A673 (cell line): ENCODE measurements around the gene ATG4A. TPM values are rescaled to one million over a fixed set of nuclear protein-coding genes. Genes with fewer than 3 reads are reported as not detected.

Source experiments
- BruUV-seq: library from RNA; stranded (reverse); fragments of 400-500 nt; replicated peaks from 2 replicates; lab custom pipeline; 2021; lab: Mats Ljungman, UMichigan
- CTCF ChIA-PET: fragments of 300-600 bp; sonication (Branson Sonifier 250); formaldehyde crosslinking; loops from one replicate; lab custom pipeline; 2022; ENCODE audit warnings: antibody characterized with exemption; lab: Charles Lee
- POLR2A ChIA-PET: fragments of 300-600 bp; sonication (Branson Sonifier 250); formaldehyde crosslinking; loops from one replicate; lab custom pipeline; 2022; ENCODE audit warnings: antibody characterized with exemption; ENCODE audit not compliant: low non-redundant PET; lab: Charles Lee
- DNase-seq: peaks from one replicate; pipeline ENCODE4 v3.0.0-alpha.2; 2015; ENCODE audit warnings: low spot score
- H3K27ac ChIP-seq: fragments of 200-600 bp; sonication (generic); 2 replicates; pipeline ENCODE4 v1.5.1; 2016; ENCODE audit warnings: mixed run types, low read depth, mild to moderate bottlenecking, mixed read lengths, antibody characterized with exemption, low read length; ENCODE audit not compliant: poor library complexity, severe bottlenecking
- H3K27me3 ChIP-seq: fragments of 200-600 bp; sonication (generic); replicated peaks from 2 replicates; pipeline ENCODE4 v1.6.1; 2017; ENCODE audit warnings: mixed run types, low read depth, mild to moderate bottlenecking, mixed read lengths, antibody characterized with exemption, low read length; ENCODE audit not compliant: insufficient read depth, poor library complexity
- H3K36me3 ChIP-seq: fragments of 200-600 bp; sonication (generic); 2 replicates; pipeline ENCODE4 v1.6.1; 2016; ENCODE audit warnings: mixed run types, mild to moderate bottlenecking, mixed read lengths, antibody characterized with exemption, low read length; ENCODE audit not compliant: insufficient read depth, poor library complexity, severe bottlenecking
- H3K4me1 ChIP-seq: fragments of 200-600 bp; sonication (generic); 2 replicates; pipeline ENCODE4 v1.6.1; 2017; ENCODE audit warnings: mixed run types, mild to moderate bottlenecking, mixed read lengths, antibody characterized with exemption, low read length; ENCODE audit not compliant: insufficient read depth, poor library complexity, severe bottlenecking
- H3K4me3 ChIP-seq: fragments of 200-600 bp; sonication (generic); 2 replicates; pipeline ENCODE4 v1.5.1; 2016; ENCODE audit warnings: low read depth, mixed run types, mild to moderate bottlenecking, mixed read lengths, low read length; ENCODE audit not compliant: poor library complexity, severe bottlenecking
- H3K9me3 ChIP-seq: fragments of 200-600 bp; sonication (generic); 2 replicates; pipeline ENCODE4 v1.6.1; 2016; ENCODE audit warnings: mixed run types, low read depth, mild to moderate bottlenecking, mixed read lengths, antibody characterized with exemption, low read length; ENCODE audit not compliant: poor library complexity, severe bottlenecking
- CTCF ChIP-seq: fragments of 300-800, 200-600 bp; sonication (generic); conservative IDR thresholded peaks from 2 replicates; pipeline ENCODE4 v1.5.1; 2017; ENCODE audit warnings: low read depth, mild to moderate bottlenecking, antibody characterized with exemption, low read length, moderate library complexity, mixed read lengths
- EZH2 ChIP-seq: fragments of 200-600 bp; sonication (generic); IDR thresholded peaks from 2 replicates; pipeline ENCODE4 v1.6.1; 2017; ENCODE audit warnings: borderline replicate concordance, low read depth, mild to moderate bottlenecking, mixed read lengths, antibody characterized with exemption, low read length; ENCODE audit not compliant: poor library complexity, severe bottlenecking
- intact Hi-C: fragments of 100-400 bp; cut with micrococcal nuclease; formaldehyde crosslinking; loops from one replicate; pipeline ENCODE4 v1.10.0; 2022; ENCODE audit not compliant: unreplicated experiment
- total RNA-seq: library from RNA; stranded (reverse); gene quantifications from 2 replicates; pipeline ENCODE4 v1.2.3, GENCODE V29; 2021

Gene ATG4A
- total RNA-seq, 1 experiment from 2014 or later, result 4.8 TPM

GRCh38 chrX:108156934-108157466 lies 65.4 kb downstream of the ATG4A start:
- no TSS peak for BruUV-seq
- DNase-seq, result no peak
- no peaks in the 10 kb centered on the region for H3K27me3 ChIP-seq
- intact Hi-C loops, result no loop called here
- TF ChIP-seq CTCF (no peak), EZH2 (no peak)
- POLR2A ChIA-PET, result no interaction called here
- no peaks in the 10 kb centered on the region for H3K9me3 ChIP-seq
- no peak overlapping the region for H3K27ac ChIP-seq
- H3K4me1 ChIP-seq, result no peaks in the 10 kb centered on the region
- H3K4me3 ChIP-seq, result no peak overlapping the region
- CTCF ChIA-PET, result no interaction called here
- no peaks in the 10 kb centered on the region for H3K36me3 ChIP-seq

GRCh38 chrX:108157628-108158027 lies 66.0 kb downstream of the ATG4A start:
- intact Hi-C loops, result no loop called here
- Histone ChIP-seq H3K4me1 (no peaks in the 10 kb centered on the region), H3K36me3 (no peaks in the 10 kb centered on the region), H3K9me3 (no peaks in the 10 kb centered on the region), H3K27me3 (no peaks in the 10 kb centered on the region), H3K27ac (no peak overlapping the region), H3K4me3 (no peak overlapping the region)
- ChIA-PET POLR2A (no interaction called here), CTCF (no interaction called here)
- no TSS peak for BruUV-seq
- DNase-seq, result no peak
- TF ChIP-seq EZH2 (no peak), CTCF (no peak)

GRCh38 chrX:108159028-108159670 lies 67.6 kb downstream of the ATG4A start:
- Histone ChIP-seq H3K36me3 (no peaks in the 10 kb centered on the region), H3K27ac (no peak overlapping the region), H3K27me3 (no peaks in the 10 kb centered on the region), H3K4me3 (no peak overlapping the region), H3K4me1 (no peaks in the 10 kb centered on the region), H3K9me3 (no peaks in the 10 kb centered on the region)
- TF ChIP-seq EZH2 (no peak), CTCF (no peak)
- intact Hi-C loops, result no loop called here
- no peak for DNase-seq
- CTCF ChIA-PET, result no interaction called here
- POLR2A ChIA-PET, result no interaction called here
- BruUV-seq, result no TSS peak
